Measurements from ENCODE around the gene COL8A2.

COL8A2 gene

GRCh38 chr1:36112823-36113222, 12.2 kb downstream of the COL8A2 start:
- H3K27ac ChIP-seq (ENCODE audit: low read depth, low read length, poor library complexity, severe bottlenecking) = no peak overlapping the region
- no peak overlapping the region for H3K4me3 ChIP-seq (ENCODE audit: low read depth, low read length, poor library complexity, severe bottlenecking)
- no peaks in the 10 kb centered on the region for H3K36me3 ChIP-seq (ENCODE audit: insufficient read depth, low read length)
- no peaks in the 10 kb centered on the region for H3F3A ChIP-seq (ENCODE audit: insufficient read depth, low read length)
- no peaks in the 10 kb centered on the region for H3K79me2 ChIP-seq (ENCODE audit: insufficient read depth, low read length)
- H3K4me1 ChIP-seq (ENCODE audit: insufficient read depth, low read length, severe bottlenecking) = peaks cover 6% of the 10 kb centered on the region
- H3K9me3 ChIP-seq (ENCODE audit: low read length) = no peaks in the 10 kb centered on the region
- no peak overlapping the region for H2AFZ ChIP-seq (ENCODE audit: low read length)
- TF ChIP-seq, protein P1, sequence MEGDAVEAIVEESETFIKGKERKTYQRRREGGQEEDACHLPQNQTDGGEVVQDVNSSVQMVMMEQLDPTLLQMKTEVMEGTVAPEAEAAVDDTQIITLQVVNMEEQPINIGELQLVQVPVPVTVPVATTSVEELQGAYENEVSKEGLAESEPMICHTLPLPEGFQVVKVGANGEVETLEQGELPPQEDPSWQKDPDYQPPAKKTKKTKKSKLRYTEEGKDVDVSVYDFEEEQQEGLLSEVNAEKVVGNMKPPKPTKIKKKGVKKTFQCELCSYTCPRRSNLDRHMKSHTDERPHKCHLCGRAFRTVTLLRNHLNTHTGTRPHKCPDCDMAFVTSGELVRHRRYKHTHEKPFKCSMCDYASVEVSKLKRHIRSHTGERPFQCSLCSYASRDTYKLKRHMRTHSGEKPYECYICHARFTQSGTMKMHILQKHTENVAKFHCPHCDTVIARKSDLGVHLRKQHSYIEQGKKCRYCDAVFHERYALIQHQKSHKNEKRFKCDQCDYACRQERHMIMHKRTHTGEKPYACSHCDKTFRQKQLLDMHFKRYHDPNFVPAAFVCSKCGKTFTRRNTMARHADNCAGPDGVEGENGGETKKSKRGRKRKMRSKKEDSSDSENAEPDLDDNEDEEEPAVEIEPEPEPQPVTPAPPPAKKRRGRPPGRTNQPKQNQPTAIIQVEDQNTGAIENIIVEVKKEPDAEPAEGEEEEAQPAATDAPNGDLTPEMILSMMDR (IDR thresholded peaks at IDR 0.05; ENCODE audit: low read length) = no peak
- TF ChIP-seq EZH2 (IDR thresholded peaks at IDR 0.05; ENCODE audit: borderline replicate concordance, low read length) = no peak
- peaks cover 5% of the 10 kb centered on the region; the same call in 1 of the 2 replicates for H3K27me3 ChIP-seq (ENCODE audit: insufficient read depth, low read length)
- H4K20me1 ChIP-seq (ENCODE audit: insufficient read depth, low read length) = no peaks in the 10 kb centered on the region
- no peak overlapping the region for H3K9ac ChIP-seq (ENCODE audit: low read length)
- no peak overlapping the region for H3K4me2 ChIP-seq (ENCODE audit: low read length)
- H3K9me2 ChIP-seq (ENCODE audit: low read depth, low read length) = no peaks in the 10 kb centered on the region

DNA sequence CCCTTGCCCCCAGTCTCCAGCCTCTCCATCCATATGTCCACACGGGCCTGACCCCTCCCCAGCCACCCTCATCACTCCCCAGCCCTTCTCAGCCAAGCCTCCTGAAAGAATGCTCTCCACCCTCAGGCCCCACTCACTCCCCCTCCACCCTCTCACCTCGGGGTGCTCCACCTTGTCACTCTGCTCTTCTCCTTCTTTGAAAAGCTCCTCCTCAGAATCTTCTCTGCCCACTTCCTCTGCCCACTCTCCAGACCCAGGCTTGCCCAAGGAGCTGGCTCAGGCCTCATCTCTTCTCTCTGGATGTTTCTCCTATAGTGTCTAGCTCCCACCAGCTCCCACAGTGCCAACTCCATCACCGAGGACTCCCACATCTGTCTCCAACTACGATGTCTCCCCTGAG, 13.9 kb downstream of the COL8A2 start:
- no peaks in the 10 kb centered on the region for H3K9me2 ChIP-seq (ENCODE audit: low read depth, low read length)
- no peaks in the 10 kb centered on the region for H3K79me2 ChIP-seq (ENCODE audit: insufficient read depth, low read length)
- no peaks in the 10 kb centered on the region for H4K20me1 ChIP-seq (ENCODE audit: insufficient read depth, low read length)
- no peaks in the 10 kb centered on the region for H3K36me3 ChIP-seq (ENCODE audit: insufficient read depth, low read length)
- H3K4me2 ChIP-seq (ENCODE audit: low read length) = no peak overlapping the region
- H3K4me3 ChIP-seq (ENCODE audit: low read depth, low read length, poor library complexity, severe bottlenecking) = no peak overlapping the region
- peaks cover 6% of the 10 kb centered on the region for H3K4me1 ChIP-seq (ENCODE audit: insufficient read depth, low read length, severe bottlenecking)
- H3K27me3 ChIP-seq (ENCODE audit: insufficient read depth, low read length) = peaks cover 5% of the 10 kb centered on the region; the same call in 1 of the 2 replicates
- H2AFZ ChIP-seq (ENCODE audit: low read length) = no peak overlapping the region
- no peak overlapping the region for H3K9ac ChIP-seq (ENCODE audit: low read length)
- no peaks in the 10 kb centered on the region for H3F3A ChIP-seq (ENCODE audit: insufficient read depth, low read length)
- TF ChIP-seq EZH2 (IDR thresholded peaks at IDR 0.05; ENCODE audit: borderline replicate concordance, low read length) = no peak
- TF ChIP-seq, protein P1 (IDR thresholded peaks at IDR 0.05; ENCODE audit: low read length) = no peak
- no peak overlapping the region for H3K27ac ChIP-seq (ENCODE audit: low read depth, low read length, poor library complexity, severe bottlenecking)
- no peaks in the 10 kb centered on the region for H3K9me3 ChIP-seq (ENCODE audit: low read length)

DNA sequence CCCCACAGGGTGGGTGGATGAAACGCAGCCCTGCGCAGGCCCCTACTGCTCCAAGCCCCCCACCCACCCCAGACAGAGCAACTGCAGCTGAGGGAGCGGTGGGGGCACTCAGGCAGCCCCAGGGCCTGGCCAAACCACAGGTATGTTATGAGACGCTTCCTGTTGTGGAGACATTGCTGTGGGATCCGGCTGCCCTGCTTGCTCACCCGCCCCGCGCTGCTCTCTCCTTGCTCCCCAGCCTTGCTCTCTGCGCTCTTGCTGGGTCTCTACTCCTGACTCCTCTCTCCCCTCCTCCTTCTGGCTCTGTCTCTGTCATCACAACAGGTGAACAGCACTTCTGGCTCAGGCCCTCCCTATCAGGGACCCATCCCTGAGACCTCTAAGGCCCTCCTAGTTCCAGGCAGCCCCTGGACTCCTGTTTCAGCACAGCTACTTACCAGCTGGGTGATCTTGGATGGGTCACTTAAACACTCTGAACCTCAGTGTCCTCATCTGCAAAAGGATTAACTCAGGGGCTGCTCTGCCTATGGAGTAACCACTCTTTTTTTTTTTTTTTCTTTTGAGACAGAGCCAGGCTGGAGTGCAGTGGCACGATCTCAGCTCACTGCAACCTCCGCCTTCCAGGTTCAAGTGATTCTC, 15.9 kb downstream of the COL8A2 start:
- no peak overlapping the region for H3K9ac ChIP-seq (ENCODE audit: low read length)
- H2AFZ ChIP-seq (ENCODE audit: low read length) = no peak overlapping the region
- no peak overlapping the region for H3K27ac ChIP-seq (ENCODE audit: low read depth, low read length, poor library complexity, severe bottlenecking)

More for the DNA sequence above, 15.9 kb downstream of the COL8A2 start:
- no peaks in the 10 kb centered on the region for H3F3A ChIP-seq (ENCODE audit: insufficient read depth, low read length)
- no peaks in the 10 kb centered on the region for H3K79me2 ChIP-seq (ENCODE audit: insufficient read depth, low read length)
- H3K9me2 ChIP-seq (ENCODE audit: low read depth, low read length) = no peaks in the 10 kb centered on the region
- no peak overlapping the region for H3K4me2 ChIP-seq (ENCODE audit: low read length)
- H3K27me3 ChIP-seq (ENCODE audit: insufficient read depth, low read length) = peaks cover 5% of the 10 kb centered on the region; the same call in 1 of the 2 replicates
- no peaks in the 10 kb centered on the region for H4K20me1 ChIP-seq (ENCODE audit: insufficient read depth, low read length)
- no peak for TF ChIP-seq EZH2 (IDR thresholded peaks at IDR 0.05; ENCODE audit: borderline replicate concordance, low read length)
- TF ChIP-seq, protein P1 (IDR thresholded peaks at IDR 0.05; ENCODE audit: low read length) = no peak
- no peak overlapping the region for H3K4me3 ChIP-seq (ENCODE audit: low read depth, low read length, poor library complexity, severe bottlenecking)
- H3K4me1 ChIP-seq (ENCODE audit: insufficient read depth, low read length, severe bottlenecking) = peaks cover 2% of the 10 kb centered on the region
- H3K36me3 ChIP-seq (ENCODE audit: insufficient read depth, low read length) = no peaks in the 10 kb centered on the region
- H3K9me3 ChIP-seq (ENCODE audit: low read length) = no peaks in the 10 kb centered on the region

Data from OCI-LY1 (cell line).